Subcutaneous abdominal adipose tissue (tissue), 5 donors: ENCODE results near the gene GNPTAB.

Experiments
- H3K27ac ChIP-seq: one replicate; pipeline ENCODE4 v1.7.0; 2013; ENCODE audit warnings: low read depth, mild to moderate bottlenecking, inconsistent platforms, low read length, moderate library complexity
- H3K27me3 ChIP-seq, 5 donors: one replicate each; pipeline ENCODE4 v1.7.0; 2013; ENCODE audit warnings: low read length in 5 of 5, inconsistent platforms in 1 of 5; ENCODE audit not compliant: control insufficient read depth in 5 of 5, insufficient read depth in 4 of 5
- H3K36me3 ChIP-seq, 5 donors: one replicate each; pipeline ENCODE4 v1.7.0; 2013; ENCODE audit warnings: low read length in 5 of 5; ENCODE audit not compliant: control insufficient read depth in 5 of 5, insufficient read depth in 5 of 5
- H3K4me1 ChIP-seq, 5 donors: one replicate each; pipeline ENCODE4 v1.7.0; 2013; ENCODE audit warnings: low read length in 5 of 5, mild to moderate bottlenecking in 3 of 5, moderate library complexity in 1 of 5; ENCODE audit not compliant: control insufficient read depth in 5 of 5, insufficient read depth in 5 of 5
- H3K4me3 ChIP-seq, 5 donors: one replicate each; pipeline ENCODE4 v1.7.0; 2013; ENCODE audit warnings: low read length in 5 of 5, low read depth in 1 of 5
- H3K9ac ChIP-seq, 5 donors: one replicate each; pipeline ENCODE4 v1.7.0; 2013; ENCODE audit warnings: low read length in 5 of 5, mild to moderate bottlenecking in 4 of 5, moderate library complexity in 3 of 5
- H3K9me3 ChIP-seq, 5 donors: one replicate each; pipeline ENCODE4 v1.7.0; 2013; ENCODE audit warnings: low read length in 5 of 5; ENCODE audit not compliant: control insufficient read depth in 5 of 5
- donor health status: healthy.
- donor health status: healthy.
- donor health status: healthy.
- donor health status: healthy.
- donor health status: healthy.

The GNPTAB gene

GRCh38 chr12:101707131-101707782 lies 123.5 kb downstream of the GNPTAB start:
- Histone ChIP-seq H3K36me3 (no peaks in the 10 kb centered on the region), H3K9me3 (no peaks in the 10 kb centered on the region), H3K27me3 (no peaks in the 10 kb centered on the region), H3K9ac (no peak overlapping the region), H3K4me3 (no peak overlapping the region), H3K4me1 (peaks cover 0 to 7% (median 0%) of the 10 kb centered on the region in 5 donors), H3K27ac (no peak overlapping the region)

GRCh38 chr12:101706403-101706802 lies 124.4 kb downstream of the GNPTAB start:
- no peaks in the 10 kb centered on the region for H3K9me3 ChIP-seq
- peaks cover 0 to 7% (median 2%) of the 10 kb centered on the region in 5 donors for H3K4me1 ChIP-seq
- H3K4me3 ChIP-seq, result no peak overlapping the region
- no peak overlapping the region for H3K9ac ChIP-seq
- H3K27ac ChIP-seq, result no peak overlapping the region
- H3K27me3 ChIP-seq, result no peaks in the 10 kb centered on the region
- no peaks in the 10 kb centered on the region for H3K36me3 ChIP-seq

- peaks cover 0 to 31% (median 24%) of the 10 kb centered on the region in 5 donors for H3K4me1 ChIP-seq
- no peak overlapping the region for H3K9ac ChIP-seq
- no peaks in the 10 kb centered on the region for H3K36me3 ChIP-seq
- H3K9me3 ChIP-seq, result no peaks in the 10 kb centered on the region
- H3K4me3 ChIP-seq, result no peak overlapping the region
- H3K27ac ChIP-seq, result no peak overlapping the region
- H3K27me3 ChIP-seq, result no peaks in the 10 kb centered on the region
Observed at GRCh38 chr12:101703487-101703886, 127.3 kb downstream of the GNPTAB start.

GRCh38 chr12:101700299-101700820 lies 130.4 kb downstream of the GNPTAB start:
- Histone ChIP-seq H3K27me3 (no peaks in the 10 kb centered on the region), H3K9ac (peak overlapping the region in 1 of 5 donors; percentile 25), H3K9me3 (no peaks in the 10 kb centered on the region), H3K4me1 (peaks cover 0 to 41% (median 40%) of the 10 kb centered on the region in 5 donors), H3K4me3 (no peak overlapping the region), H3K27ac (peak overlapping the region; percentile 13), H3K36me3 (no peaks in the 10 kb centered on the region)

- Histone ChIP-seq H3K9ac (peak overlapping the region in 4 of 5 donors; percentile 81 to 91 (median 88)), H3K27me3 (no peaks in the 10 kb centered on the region), H3K36me3 (no peaks in the 10 kb centered on the region), H3K4me3 (peak overlapping the region; percentile 71 to 97 (median 86)), H3K27ac (peak overlapping the region; percentile 96), H3K4me1 (peaks cover 0 to 41% (median 40%) of the 10 kb centered on the region in 5 donors), H3K9me3 (no peaks in the 10 kb centered on the region)
Observed at GRCh38 chr12:101698800-101699347, 131.9 kb downstream of the GNPTAB start.

- H3K9me3 ChIP-seq, result no peaks in the 10 kb centered on the region
- peaks cover 0 to 41% (median 40%) of the 10 kb centered on the region in 5 donors for H3K4me1 ChIP-seq
- H3K27me3 ChIP-seq, result no peaks in the 10 kb centered on the region
- peak overlapping the region; percentile 96 for H3K27ac ChIP-seq
- peak overlapping the region; percentile 66 to 91 (median 87) for H3K9ac ChIP-seq
- no peaks in the 10 kb centered on the region for H3K36me3 ChIP-seq
- peak overlapping the region; percentile 71 to 97 (median 86) for H3K4me3 ChIP-seq
Observed at GRCh38 chr12:101697930-101698799, 132.6 kb downstream of the GNPTAB start.

- peak within 1 kb of the TSS; percentile 96 for H3K27ac ChIP-seq
- H3K9ac ChIP-seq, result peak within 1 kb of the TSS; percentile 81 to 91 (median 87)
- H3K4me3 ChIP-seq, result peak within 1 kb of the TSS; percentile 77 to 97 (median 86)
- H3K36me3 ChIP-seq, result no peaks in the 10 kb centered on the region
- H3K4me1 ChIP-seq, result peaks cover 0 to 41% (median 37%) of the 10 kb centered on the region in 5 donors
- no peaks in the 10 kb centered on the region for H3K27me3 ChIP-seq
- no peaks in the 10 kb centered on the region for H3K9me3 ChIP-seq
Observed at GRCh38 chr12:101697197-101697929, 133.4 kb downstream of the GNPTAB start, which contains the start of gene CHPT1. Gene CHPT1, plus strand, starts transcription at chr12:101697640. Its CDS starts 222 bp downstream, at chr12:101697862.

GRCh38 chr12:101696251-101697196 lies 134.2 kb downstream of the GNPTAB start:
- peak overlapping the region; percentile 88 for H3K27ac ChIP-seq
- peaks cover 0 to 40% (median 35%) of the 10 kb centered on the region in 5 donors for H3K4me1 ChIP-seq

More at GRCh38 chr12:101696251-101697196, 134.2 kb downstream of the GNPTAB start:
- peak overlapping the region; percentile 57 to 87 (median 81) for H3K9ac ChIP-seq
- H3K36me3 ChIP-seq, result no peaks in the 10 kb centered on the region
- H3K9me3 ChIP-seq, result no peaks in the 10 kb centered on the region
- H3K4me3 ChIP-seq, result peak overlapping the region; percentile 77 to 97 (median 86)
- no peaks in the 10 kb centered on the region for H3K27me3 ChIP-seq
